Activated T-cell treated with anti-CD3 and anti-CD28 coated beads, Interleukin-2, amount 50 U/mL, for 4 hours (primary cell): ENCODE measurements around the gene GNS. TPM values are rescaled to one million over a fixed set of nuclear protein-coding genes. Genes with fewer than 3 reads are reported as not detected.
A peak's percentile ranks its signal among the peaks of the same experiment; 100 is the strongest.
"Not testable (repeated sequence)": the region's sequence is repeated elsewhere in the genome, so short reads cannot be mapped to it uniquely, and the experiment has no call there.

Experiments
- ATAC-seq, 2 donors: fragments of 200-7000 bp; cut with Tn5 transposase; one replicate each; pipeline ENCODE4 v1.10.0; 2021
- DNase-seq: peaks from one replicate; pipeline ENCODE4 v3.0.0-alpha.2; 2020
- H3K27me3 Mint-ChIP-seq: one replicate; pipeline ENCODE4 v1.8.0; 2021; ENCODE audit warnings: low read depth, mixed read lengths
- H3K36me3 Mint-ChIP-seq: one replicate; pipeline ENCODE4 v1.8.0; 2022; ENCODE audit warnings: mixed read lengths; ENCODE audit not compliant: insufficient read depth
- H3K4me1 Mint-ChIP-seq: one replicate; pipeline ENCODE4 v1.8.0; 2021; ENCODE audit warnings: low read depth, mixed read lengths
- H3K4me3 Mint-ChIP-seq: one replicate; pipeline ENCODE4 v1.8.0; 2021; ENCODE audit warnings: mild to moderate bottlenecking, moderate library complexity, mixed read lengths
- H3K9me3 Mint-ChIP-seq: one replicate; pipeline ENCODE4 v1.8.0; 2021; ENCODE audit warnings: mixed read lengths
- total RNA-seq, 3 donors: library from RNA; stranded (reverse); gene quantifications; one replicate each; pipeline ENCODE4 v1.2.1, GENCODE V29; 2021

The GNS gene
- 10 to 100 TPM; 15.7 to 17.2 (median 16.0) TPM for total RNA-seq

- Mint-ChIP-seq H3K36me3 (peaks cover 3% of the 10 kb centered on the region), H3K4me1 (peaks cover 44% of the 10 kb centered on the region), H3K27me3 (no peaks in the 10 kb centered on the region), H3K9me3 (no peaks in the 10 kb centered on the region), H3K4me3 (peak within 1 kb of the TSS; percentile 95)
- peak; percentile 93 for DNase-seq
- peak; percentile 92 to 95 for ATAC-seq
Observed at GRCh38 chr12:64759035-64759894, at the start of gene GNS. Gene GNS (minus strand): TSS chr12:64759406. CDS start chr12:64759276, 130 bp downstream.

- Mint-ChIP-seq H3K9me3 (no peaks in the 10 kb centered on the region), H3K4me1 (no peaks in the 10 kb centered on the region), H3K36me3 (no peaks in the 10 kb centered on the region), H3K4me3 (no peak overlapping the region), H3K27me3 (peaks cover 44% of the 10 kb centered on the region)
- ATAC-seq: no peak
- no peak for DNase-seq
Observed at GRCh38 chr12:64808110-64808509, 48.9 kb upstream of the GNS start.

GRCh38 chr12:64806593-64807460 is 47.6 kb upstream of the GNS start:
- H3K27me3 Mint-ChIP-seq: peaks cover 42% of the 10 kb centered on the region
- no peaks in the 10 kb centered on the region for H3K9me3 Mint-ChIP-seq
- H3K36me3 Mint-ChIP-seq: no peaks in the 10 kb centered on the region
- no peak overlapping the region for H3K4me3 Mint-ChIP-seq
- ATAC-seq (no peak), DNase-seq (no peak)
- H3K4me1 Mint-ChIP-seq: peaks cover 2% of the 10 kb centered on the region

GRCh38 chr12:64806173-64806572 is 47.0 kb upstream of the GNS start:
- no peak overlapping the region for H3K4me3 Mint-ChIP-seq
- no peak for ATAC-seq
- peaks cover 2% of the 10 kb centered on the region for H3K4me1 Mint-ChIP-seq
- peaks cover 37% of the 10 kb centered on the region for H3K27me3 Mint-ChIP-seq
- DNase-seq: no peak
- H3K36me3 Mint-ChIP-seq: no peaks in the 10 kb centered on the region
- no peaks in the 10 kb centered on the region for H3K9me3 Mint-ChIP-seq

GRCh38 chr12:64802180-64802775 is 43.1 kb upstream of the GNS start:
- H3K4me1 Mint-ChIP-seq, H3K4me3 Mint-ChIP-seq, H3K9me3 Mint-ChIP-seq, H3K36me3 Mint-ChIP-seq: not testable (repeated sequence)
- peaks cover 38% of the 10 kb centered on the region for H3K27me3 Mint-ChIP-seq
- DNase-seq (peak; percentile 37), ATAC-seq (peak in 1 of 2 donors; percentile 52)

GRCh38 chr12:64801381-64801780 is 42.2 kb upstream of the GNS start:
- Mint-ChIP-seq H3K9me3 (no peaks in the 10 kb centered on the region), H3K27me3 (peaks cover 34% of the 10 kb centered on the region), H3K4me1 (peaks cover 2% of the 10 kb centered on the region), H3K4me3 (no peak overlapping the region), H3K36me3 (no peaks in the 10 kb centered on the region)
- no peak for ATAC-seq
- no peak for DNase-seq

- Mint-ChIP-seq H3K4me3 (no peak overlapping the region), H3K36me3 (no peaks in the 10 kb centered on the region), H3K4me1 (peaks cover 2% of the 10 kb centered on the region), H3K9me3 (no peaks in the 10 kb centered on the region), H3K27me3 (peaks cover 30% of the 10 kb centered on the region)
- DNase-seq (no peak), ATAC-seq (no peak)
Observed at GRCh38 chr12:64800640-64801039, 41.4 kb upstream of the GNS start.

- Mint-ChIP-seq H3K27me3 (peaks cover 20% of the 10 kb centered on the region), H3K4me1 (peaks cover 2% of the 10 kb centered on the region), H3K36me3 (no peaks in the 10 kb centered on the region), H3K4me3 (no peak overlapping the region), H3K9me3 (no peaks in the 10 kb centered on the region)
- no peak for DNase-seq
- no peak for ATAC-seq
Observed at GRCh38 chr12:64798165-64798564, 39.0 kb upstream of the GNS start.

GRCh38 chr12:64797156-64797555 is 38.0 kb upstream of the GNS start:
- ATAC-seq: no peak
- peaks cover 2% of the 10 kb centered on the region for H3K4me1 Mint-ChIP-seq
- H3K36me3 Mint-ChIP-seq: no peaks in the 10 kb centered on the region
- H3K9me3 Mint-ChIP-seq: no peaks in the 10 kb centered on the region
- no peak overlapping the region for H3K4me3 Mint-ChIP-seq
- no peak for DNase-seq
- H3K27me3 Mint-ChIP-seq: peaks cover 19% of the 10 kb centered on the region

GRCh38 chr12:64796205-64796845 is 37.1 kb upstream of the GNS start:
- peak; percentile 78 to 82 for ATAC-seq
- Mint-ChIP-seq H3K9me3 (no peaks in the 10 kb centered on the region), H3K4me3 (no peak overlapping the region), H3K27me3 (peaks cover 19% of the 10 kb centered on the region), H3K36me3 (no peaks in the 10 kb centered on the region), H3K4me1 (no peaks in the 10 kb centered on the region)
- peak; percentile 47 for DNase-seq

- Mint-ChIP-seq H3K27me3 (peaks cover 6% of the 10 kb centered on the region), H3K4me3 (no peak overlapping the region), H3K9me3 (no peaks in the 10 kb centered on the region), H3K36me3 (no peaks in the 10 kb centered on the region), H3K4me1 (no peaks in the 10 kb centered on the region)
- no peak for ATAC-seq
- DNase-seq: no peak
Observed at GRCh38 chr12:64794305-64794704, 35.1 kb upstream of the GNS start.

- no peaks in the 10 kb centered on the region for H3K36me3 Mint-ChIP-seq
- no peaks in the 10 kb centered on the region for H3K9me3 Mint-ChIP-seq
- no peak for DNase-seq
- no peak overlapping the region for H3K4me3 Mint-ChIP-seq
- H3K27me3 Mint-ChIP-seq: peaks cover 5% of the 10 kb centered on the region
- H3K4me1 Mint-ChIP-seq: no peaks in the 10 kb centered on the region
- ATAC-seq: no peak
Observed at GRCh38 chr12:64793610-64794009, 34.4 kb upstream of the GNS start.

GRCh38 chr12:64792128-64792527 is 32.9 kb upstream of the GNS start:
- Mint-ChIP-seq H3K9me3 (no peaks in the 10 kb centered on the region), H3K4me1 (no peaks in the 10 kb centered on the region), H3K27me3 (peaks cover 2% of the 10 kb centered on the region), H3K36me3 (no peaks in the 10 kb centered on the region), H3K4me3 (no peak overlapping the region)
- ATAC-seq (no peak), DNase-seq (no peak)

- DNase-seq (no peak), ATAC-seq (no peak)
- no peaks in the 10 kb centered on the region for H3K9me3 Mint-ChIP-seq
- no peak overlapping the region for H3K4me3 Mint-ChIP-seq
- peaks cover 2% of the 10 kb centered on the region for H3K27me3 Mint-ChIP-seq
- H3K4me1 Mint-ChIP-seq: no peaks in the 10 kb centered on the region
- H3K36me3 Mint-ChIP-seq: no peaks in the 10 kb centered on the region
Observed at GRCh38 chr12:64791036-64791435, 31.8 kb upstream of the GNS start.
